NCI-H345 treated with DMSO at 0.1 percent for 48 hours (cell line): ENCODE measurements around the gene NUDT1.

ENCODE experiments used
- DNase-seq: peaks from one replicate; lab custom pipeline; 2025; ENCODE audit not compliant: unreplicated experiment; lab: John Stamatoyannopoulos, UW

NUDT1 gene

DNA sequence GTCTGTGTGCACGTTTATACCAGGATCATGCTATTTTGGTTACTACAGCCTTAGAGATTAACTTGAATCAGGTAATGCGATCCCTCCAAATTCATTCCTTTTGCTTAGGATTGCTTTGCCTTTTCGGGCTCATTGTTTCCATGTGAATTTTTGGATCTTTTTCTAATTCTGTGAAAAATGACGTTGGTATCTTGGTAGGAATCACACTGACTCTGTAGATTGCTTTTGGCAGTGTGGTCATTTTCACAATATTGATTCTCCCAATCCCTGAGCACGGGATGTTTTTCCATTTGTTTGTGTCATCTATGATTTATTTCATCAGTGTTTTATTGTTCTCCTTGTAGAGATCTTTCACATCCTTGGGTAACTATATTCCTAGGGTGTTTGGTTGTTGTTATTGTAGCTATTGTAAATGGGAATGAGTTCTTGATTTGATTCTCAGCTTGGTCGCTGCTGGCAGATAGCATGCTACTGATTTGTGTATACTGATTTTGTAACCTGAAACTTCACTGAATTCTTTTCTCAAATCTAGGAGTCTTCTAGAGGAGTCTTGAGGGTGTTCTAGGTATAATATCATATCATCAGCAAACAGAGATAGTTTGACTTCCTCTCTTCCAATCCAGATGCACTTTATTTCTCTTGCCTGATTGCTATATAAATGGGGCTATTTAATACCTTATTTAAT is 54.1 kb downstream of the NUDT1 start:
- DNase-seq = no peak

DNA sequence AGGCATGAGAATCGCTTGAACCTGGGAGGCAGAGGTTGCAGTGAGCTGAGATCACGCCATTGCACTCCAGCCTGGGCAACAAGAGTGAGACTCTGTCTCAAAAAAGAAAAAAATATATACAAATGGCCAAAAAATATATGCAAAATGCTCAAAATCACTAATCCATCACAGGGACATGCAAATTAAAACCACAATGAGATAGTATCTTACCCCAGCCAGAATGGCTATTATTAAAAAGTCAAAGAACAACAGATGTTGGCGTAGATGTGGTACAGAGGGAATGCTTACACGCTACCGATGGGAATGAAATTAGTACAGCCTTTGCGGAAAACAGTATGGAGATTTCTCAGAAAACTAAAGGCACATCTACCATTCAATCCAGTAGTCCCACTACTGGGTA is 54.8 kb downstream of the NUDT1 start:
- no peak for DNase-seq

DNA sequence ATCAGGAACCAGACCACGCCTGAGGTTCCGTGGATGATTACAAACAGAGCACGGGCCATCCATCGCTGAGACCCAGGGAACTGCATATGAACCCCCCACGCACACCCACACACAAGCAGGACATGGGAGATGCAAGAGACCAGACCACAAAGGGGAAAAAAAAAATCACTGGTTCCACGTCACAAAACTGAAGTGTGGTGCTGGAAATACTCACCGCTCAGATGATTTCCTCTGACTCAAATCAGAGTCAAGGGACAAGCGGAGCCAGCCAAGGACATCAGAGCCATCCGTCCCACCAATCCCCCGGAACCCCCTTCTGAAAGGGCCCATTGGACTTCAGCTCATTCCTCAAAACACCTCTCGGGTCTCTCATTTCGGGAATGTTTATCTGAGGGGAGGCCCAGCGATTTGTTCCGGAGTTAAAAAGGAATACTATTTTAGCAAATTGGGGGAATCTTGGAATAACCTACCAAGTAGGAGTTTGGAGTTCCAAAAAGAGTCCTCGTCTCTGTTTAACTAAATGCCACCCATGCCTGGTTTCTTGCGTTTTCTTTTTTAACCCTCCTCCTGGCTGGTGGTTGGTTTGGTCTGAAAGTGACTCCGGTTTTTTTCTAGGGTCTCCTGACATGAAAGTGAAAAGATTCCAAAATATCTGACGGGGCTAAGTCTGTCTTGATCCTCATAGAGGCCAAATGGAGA is 57.3 kb downstream of the NUDT1 start:
- no peak for DNase-seq

DNA sequence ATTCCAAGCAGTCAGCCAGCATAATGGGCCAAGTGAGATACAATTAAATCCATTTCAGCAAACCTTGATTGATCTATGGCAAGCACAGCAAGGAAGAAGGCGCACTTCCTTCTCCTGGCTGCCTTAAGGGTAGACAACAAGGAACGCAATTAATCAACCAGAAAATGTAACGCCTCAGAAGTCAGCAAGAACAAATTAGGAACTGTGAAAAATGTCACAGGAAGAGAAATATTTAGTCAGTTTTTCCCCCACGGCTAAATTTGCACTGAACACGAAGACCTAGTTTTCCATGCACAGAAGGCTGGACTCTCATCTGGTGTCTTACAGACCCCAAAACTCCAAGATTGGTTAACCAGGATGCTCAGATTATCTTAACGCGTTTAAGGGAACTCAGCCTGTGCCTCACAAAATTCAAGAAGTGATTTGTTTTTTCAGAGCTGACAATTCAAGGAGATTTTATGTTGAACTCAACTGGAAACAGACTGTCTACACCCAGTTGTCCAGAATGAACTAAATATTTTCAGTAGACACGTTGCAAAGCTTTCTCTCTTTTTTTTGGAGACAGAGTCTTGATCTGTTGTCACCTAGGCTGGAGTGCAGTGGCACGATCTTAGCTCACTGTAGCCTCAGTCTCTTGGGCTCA is 58.0 kb downstream of the NUDT1 start:
- no peak for DNase-seq
